GM20000 (cell line): ENCODE results near the gene ZAP70.

ENCODE experiments used
- DNase-seq: peaks from one replicate; pipeline ENCODE4 v3.0.0; 2012; ENCODE audit warnings: low spot score
- CTCF ChIP-seq: IDR thresholded peaks from 2 replicates; pipeline ENCODE4 v1.5.1; 2012; ENCODE audit warnings: mild to moderate bottlenecking, control low read depth; ENCODE audit errors: extremely low read depth, missing control alignments

ZAP70 gene

GRCh38 chr2:97688062-97688827 is 25.1 kb upstream of the ZAP70 start:
- no peak for TF ChIP-seq CTCF
- DNase-seq: no peak

GRCh38 chr2:97691166-97691565 is 22.2 kb upstream of the ZAP70 start:
- no peak for TF ChIP-seq CTCF
- DNase-seq: no peak

DNA sequence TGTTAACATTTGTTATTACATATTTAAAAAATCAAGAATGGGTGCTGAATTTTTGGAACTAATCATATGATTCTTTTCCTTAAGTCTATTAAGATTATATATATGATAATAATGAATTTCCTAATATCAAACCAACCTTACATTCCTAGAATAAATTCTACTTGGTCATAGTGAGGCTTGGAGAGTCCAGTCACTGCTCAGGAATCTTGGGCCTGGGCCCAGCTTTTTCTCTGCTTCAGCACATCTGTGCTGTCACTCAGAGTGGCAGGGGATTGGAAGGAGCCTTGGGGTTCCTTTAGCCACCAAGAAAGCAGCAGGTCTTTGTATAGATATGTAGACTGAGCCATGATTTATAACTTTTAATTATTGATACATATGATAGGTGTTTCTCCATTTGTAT is 19.9 kb upstream of the ZAP70 start:
- no peak for DNase-seq
- no peak for TF ChIP-seq CTCF

- no peak for DNase-seq
- TF ChIP-seq CTCF: no peak
Observed at GRCh38 chr2:97695744-97696143, 17.6 kb upstream of the ZAP70 start.

DNA sequence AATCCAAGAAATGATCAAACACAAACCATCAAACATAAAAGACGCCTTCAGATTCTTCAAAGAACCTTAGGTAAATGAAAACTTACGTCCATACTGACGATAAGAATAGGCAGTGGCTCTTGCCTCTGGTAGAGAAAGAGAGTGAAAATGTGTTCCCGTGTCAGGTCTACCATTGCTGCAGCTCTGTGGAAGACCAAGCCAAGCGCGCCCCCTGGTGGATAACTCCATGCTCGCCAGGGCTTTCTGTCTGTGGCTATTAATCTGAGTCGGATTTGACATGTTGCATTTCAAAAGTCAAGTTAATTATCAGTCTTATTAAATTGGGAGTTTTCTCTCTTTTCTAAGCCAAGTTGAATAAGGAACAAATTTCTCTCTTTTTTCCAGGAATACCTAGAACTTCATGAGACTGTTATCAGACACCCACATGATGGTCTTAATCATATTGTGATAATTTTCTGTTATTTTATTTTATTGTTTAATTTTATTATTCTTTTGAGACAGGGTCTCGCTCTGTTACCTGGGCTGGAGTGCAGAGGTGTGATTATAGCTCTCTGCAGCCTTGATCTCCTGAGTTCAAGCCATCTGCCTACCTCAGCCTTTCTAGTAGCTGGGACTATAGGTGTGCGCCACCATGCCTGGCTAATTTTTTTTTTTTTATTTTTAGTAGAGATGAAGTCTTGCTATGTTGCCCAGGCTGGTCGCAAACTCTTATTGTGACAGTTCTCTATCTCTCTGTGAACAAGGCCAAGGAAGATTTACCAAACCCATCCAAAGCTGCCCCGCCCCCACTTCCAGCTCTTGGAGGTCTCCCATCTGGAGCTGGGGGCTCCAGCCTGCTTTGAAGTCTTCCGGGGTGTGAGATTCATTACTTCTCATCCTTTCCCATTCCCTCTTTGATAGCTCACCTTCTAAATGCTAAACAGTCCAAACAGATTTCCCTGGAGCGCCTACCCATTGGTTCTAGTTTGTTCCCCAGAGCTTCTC is 15.8 kb upstream of the ZAP70 start:
- peak; percentile 65 for TF ChIP-seq CTCF
- peak; percentile 82 for DNase-seq

DNA sequence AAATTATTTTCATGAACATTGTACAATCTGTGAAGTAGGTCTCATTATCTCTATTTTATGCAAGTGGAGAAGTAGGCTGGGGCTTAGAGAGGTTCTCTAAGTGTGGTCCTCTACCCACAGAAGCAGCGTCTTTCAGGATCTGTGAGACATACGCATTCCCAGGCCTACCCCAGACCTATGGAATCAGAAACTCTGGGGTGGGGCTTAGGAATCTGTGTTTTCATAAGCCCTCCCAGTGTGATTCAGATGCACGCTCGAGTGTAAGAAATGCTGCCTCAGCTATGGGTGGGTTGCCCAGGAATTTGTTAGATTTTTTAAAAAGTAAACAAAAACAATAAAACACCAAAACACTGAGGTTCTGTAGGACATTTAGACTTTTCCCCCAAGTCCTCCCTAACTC is 14.8 kb upstream of the ZAP70 start:
- no peak for TF ChIP-seq CTCF
- no peak for DNase-seq
